Small intestine (tissue), 7 donors: Measurements from ENCODE around the gene FGD5. TPM values are rescaled to one million over a fixed set of nuclear protein-coding genes. Genes with fewer than 3 reads are reported as not detected.
A peak's percentile ranks its signal among the peaks of the same experiment; 100 is the strongest.

Source experiments
- DNase-seq, 2 donors: peaks; one replicate each; pipeline versions ENCODE4 v3.0.0 to v3.0.0-alpha.2; 2013
- FAIRE-seq: peaks from 2 replicates; lab custom pipeline; 2012; peaks lifted over from hg19 to GRCh38; lab: Jason Lieb, UNC
- H3K27ac ChIP-seq, 3 donors: one replicate each; pipeline ENCODE4 v1.5.1; 2013; ENCODE audit warnings: low read length in 2 of 3, mild to moderate bottlenecking in 2 of 3, control low read depth in 1 of 3, inconsistent platforms in 1 of 3, low read depth in 1 of 3, moderate library complexity in 1 of 3
- H3K27me3 ChIP-seq, 3 donors: one replicate each; pipeline ENCODE4 v1.6.1; 2013; ENCODE audit warnings: low read length in 3 of 3, inconsistent platforms in 1 of 3; ENCODE audit not compliant: control insufficient read depth in 3 of 3, insufficient read depth in 3 of 3
- H3K36me3 ChIP-seq, 3 donors: one replicate each; pipeline ENCODE4 v1.6.1; 2013; ENCODE audit warnings: low read length in 3 of 3, inconsistent platforms in 1 of 3, low read depth in 1 of 3, mild to moderate bottlenecking in 1 of 3, moderate library complexity in 1 of 3; ENCODE audit not compliant: control insufficient read depth in 3 of 3, insufficient read depth in 2 of 3
- H3K4me1 ChIP-seq, 3 donors: one replicate each; pipeline ENCODE4 v1.6.1; 2013; ENCODE audit warnings: low read length in 2 of 3, inconsistent platforms in 1 of 3, low read depth in 1 of 3, mild to moderate bottlenecking in 1 of 3, moderate library complexity in 1 of 3; ENCODE audit not compliant: control insufficient read depth in 3 of 3, insufficient read depth in 2 of 3
- H3K4me3 ChIP-seq, 3 donors: one replicate each; pipeline ENCODE4 v1.5.1; 2013; ENCODE audit warnings: low read length in 3 of 3, control low read depth in 1 of 3, inconsistent platforms in 1 of 3, low read depth in 1 of 3, mild to moderate bottlenecking in 1 of 3, moderate library complexity in 1 of 3
- H3K9me3 ChIP-seq, 2 donors: one replicate each; pipeline ENCODE4 v1.6.1; 2013; ENCODE audit warnings: low read depth in 1 of 2, low read length in 1 of 2; ENCODE audit not compliant: control insufficient read depth in 2 of 2, insufficient read depth in 1 of 2
- WGBS, 3 donors: extraction: QIAGEN DNeasy Blood & Tissue Kit; methylation state at CpG; one replicate each; pipeline ENCODE4 v1.1.7; 2013; 5-methylcytosine and 5-hydroxymethylcytosine counted together
- polyA plus RNA-seq, 4 donors: library from polyadenylated mRNA; stranded (reverse) in 3 of 4; unstranded in 1 of 4; fragments of 200-250 nt in 3 of 4; fragments of 120-200 nt in 1 of 4; gene quantifications; one replicate each; pipeline versions ENCODE4 v1.2.1 to v1.2.3, GENCODE V29; 2013
- donor health status: healthy with polysubstance abuse.
- donor health status: control.
- donor health status: control.
- donor health status: Bipolar disorder and iron deficiency.
- donor health status: healthy.

Gene FGD5
- polyA plus RNA-seq, 4 donors, result 3.1 to 16.1 (median 5.5) TPM

GRCh38 chr3:14967285-14967684, 148.5 kb downstream of the FGD5 start:
- no peaks in the 10 kb centered on the region for H3K4me1 ChIP-seq
- DNase-seq (no peak), FAIRE-seq (no peak)
- WGBS, 3 donors, result 62 to 88% (median 85%) methylated on average over 1 of the region's 1 CpG
- no peaks in the 10 kb centered on the region for H3K27me3 ChIP-seq
- H3K36me3 ChIP-seq, result peaks cover 0 to 22% (median 5%) of the 10 kb centered on the region in 3 donors
- no peak overlapping the region for H3K27ac ChIP-seq
- no peaks in the 10 kb centered on the region for H3K9me3 ChIP-seq
- H3K4me3 ChIP-seq, result no peak overlapping the region

- 78 to 96% (median 91%) methylated on average over 1 of the region's 1 CpG for WGBS, 3 donors
- no peak overlapping the region for H3K4me3 ChIP-seq
- H3K36me3 ChIP-seq, result peaks cover 0 to 30% (median 5%) of the 10 kb centered on the region in 3 donors
- FAIRE-seq, result no peak
- no peak for DNase-seq
- no peaks in the 10 kb centered on the region for H3K27me3 ChIP-seq
- H3K4me1 ChIP-seq, result no peaks in the 10 kb centered on the region
- peak overlapping the region in 1 of 3 donors; percentile 0 for H3K27ac ChIP-seq
- H3K9me3 ChIP-seq, result no peaks in the 10 kb centered on the region
These were observed 150.9 kb downstream of the FGD5 start for GRCh38 chr3:14969671-14970070.

- no peak overlapping the region for H3K4me3 ChIP-seq
- FAIRE-seq (no peak), DNase-seq (no peak)
- no peak overlapping the region for H3K27ac ChIP-seq
- 44 to 52% (median 50%) methylated on average over 1 of the region's 1 CpG for WGBS, 3 donors
- H3K27me3 ChIP-seq, result no peaks in the 10 kb centered on the region
- peaks cover 0 to 4% (median 0%) of the 10 kb centered on the region in 3 donors for H3K4me1 ChIP-seq
- no peaks in the 10 kb centered on the region for H3K9me3 ChIP-seq
- H3K36me3 ChIP-seq, result peaks cover 0 to 26% (median 2%) of the 10 kb centered on the region in 3 donors
These were observed 157.6 kb downstream of the FGD5 start for GRCh38 chr3:14976317-14976716.

GRCh38 chr3:14980689-14981088, 161.9 kb downstream of the FGD5 start:
- Histone ChIP-seq H3K4me1 (peaks cover 0 to 4% (median 0%) of the 10 kb centered on the region in 3 donors), H3K27me3 (no peaks in the 10 kb centered on the region), H3K36me3 (peaks cover 0 to 11% (median 0%) of the 10 kb centered on the region in 3 donors), H3K4me3 (no peak overlapping the region), H3K9me3 (peaks cover 0 to 2% of the 10 kb centered on the region in 2 donors), H3K27ac (no peak overlapping the region)
- FAIRE-seq (no peak), DNase-seq (no peak)
- WGBS, 3 donors, result 75 to 85% (median 81%) methylated on average over 4 of the region's 4 CpGs

Other genes with a start within 250 kb of the FGD5 start
- 10 to 100 TPM; 15.3 to 24.1 (median 18.8) TPM for gene CCDC174, start 167.2 kb upstream of the FGD5 start, polyA plus RNA-seq
- under 1 TPM in 2 of 4 donors, not detected in 2; 0.01 to 0.07 TPM for gene C3orf20, start 143.8 kb upstream of the FGD5 start, polyA plus RNA-seq
- 10 to 100 TPM in 3 of 4 donors, 1 to 10 TPM in 1; 7.8 to 40.4 (median 10.1) TPM for gene NR2C2, start 128.6 kb downstream of the FGD5 start, polyA plus RNA-seq
- 100 to 1,000 TPM in 1 of 4 donors, 10 to 100 TPM in 3; 62.4 to 159 (median 81.9) TPM for gene MRPS25, start 246.4 kb downstream of the FGD5 start, polyA plus RNA-seq